GM20431 (cell line): Measurements from ENCODE around the gene PTPRN2.

ENCODE experiments used
- in situ Hi-C: fragments of 300-500 bp; cut with MseI, MboI; formaldehyde crosslinking; loops from one replicate; pipeline ENCODE4 v1.15.0; 2020; ENCODE audit warnings: low sequenced_read_pairs; ENCODE audit not compliant: unreplicated experiment

The PTPRN2 gene

GRCh38 chr7:158192184-158192835 is 395.3 kb downstream of the PTPRN2 start:
- in situ Hi-C loops = loop anchor here (25.0 kb wide), 1 partner anchor 95 kb away; no protein-coding TSS in a partner anchor

- in situ Hi-C loops = loop anchor here (25.0 kb wide), 1 partner anchor 96 kb away; no protein-coding TSS in a partner anchor
Measured at GRCh38 chr7:158191671-158192070, 396.0 kb downstream of the PTPRN2 start.

- in situ Hi-C loops = loop anchor here (25.0 kb wide), 1 partner anchor 97 kb away; no protein-coding TSS in a partner anchor
Measured at GRCh38 chr7:158190756-158191155, 396.9 kb downstream of the PTPRN2 start.

GRCh38 chr7:158188676-158189075 is 398.9 kb downstream of the PTPRN2 start:
- in situ Hi-C loops = loop anchor here (25.0 kb wide), 1 partner anchor 99 kb away; no protein-coding TSS in a partner anchor

GRCh38 chr7:158187694-158187994 is 400.0 kb downstream of the PTPRN2 start:
- in situ Hi-C loops = loop anchor here (25.0 kb wide), 1 partner anchor 100 kb away; no protein-coding TSS in a partner anchor

- in situ Hi-C loops = loop anchor here (25.0 kb wide), 1 partner anchor 100 kb away; no protein-coding TSS in a partner anchor
Measured at GRCh38 chr7:158186864-158187693, 400.5 kb downstream of the PTPRN2 start.

GRCh38 chr7:158186406-158186805 is 401.2 kb downstream of the PTPRN2 start:
- in situ Hi-C loops = loop anchor here (25.0 kb wide), 1 partner anchor 101 kb away; no protein-coding TSS in a partner anchor

- in situ Hi-C loops = loop anchor here (25.0 kb wide), 1 partner anchor 102 kb away; no protein-coding TSS in a partner anchor
Measured at GRCh38 chr7:158185653-158186052, 402.0 kb downstream of the PTPRN2 start.

- in situ Hi-C loops = loop anchor here (25.0 kb wide), 1 partner anchor 104 kb away; no protein-coding TSS in a partner anchor
Measured at GRCh38 chr7:158183431-158183830, 404.2 kb downstream of the PTPRN2 start.

GRCh38 chr7:158176561-158177173 is 411.0 kb downstream of the PTPRN2 start:
- in situ Hi-C loops = loop anchor here (25.0 kb wide), 1 partner anchor 111 kb away; no protein-coding TSS in a partner anchor

- in situ Hi-C loops = loop anchor here (25.0 kb wide), 1 partner anchor 112 kb away; no protein-coding TSS in a partner anchor
Measured at GRCh38 chr7:158175779-158176178, 411.8 kb downstream of the PTPRN2 start.

GRCh38 chr7:158174947-158175346 is 412.7 kb downstream of the PTPRN2 start:
- in situ Hi-C loops = loop anchor here (25.0 kb wide), 1 partner anchor 112 kb away; no protein-coding TSS in a partner anchor

- in situ Hi-C loops = no loop called here
Measured at GRCh38 chr7:158167373-158167772, 420.2 kb downstream of the PTPRN2 start.

GRCh38 chr7:158166386-158167340 is 421.0 kb downstream of the PTPRN2 start:
- in situ Hi-C loops = no loop called here

- in situ Hi-C loops = no loop called here
Measured at GRCh38 chr7:158165711-158166110, 421.9 kb downstream of the PTPRN2 start.

GRCh38 chr7:158164101-158165095 is 423.2 kb downstream of the PTPRN2 start:
- in situ Hi-C loops = no loop called here

- in situ Hi-C loops = no loop called here
Measured at GRCh38 chr7:158161194-158161593, 426.4 kb downstream of the PTPRN2 start.

GRCh38 chr7:158160199-158160598 is 427.4 kb downstream of the PTPRN2 start:
- in situ Hi-C loops = no loop called here
